Neuron (in vitro differentiated cells): Measurements from ENCODE around the gene ASCC1.

ENCODE experiments used
- H2AFZ ChIP-seq: one replicate; pipeline ENCODE4 v1.6.1; 2013; ENCODE audit warnings: low read depth, mild to moderate bottlenecking, inconsistent platforms, low read length, moderate library complexity
- H3K27me3 ChIP-seq: one replicate; pipeline ENCODE4 v1.6.1; 2013; ENCODE audit warnings: low read length; ENCODE audit not compliant: insufficient read depth
- H3K36me3 ChIP-seq: one replicate; pipeline ENCODE4 v1.6.1; 2013; ENCODE audit warnings: low read length; ENCODE audit not compliant: insufficient read depth
- H3K4me1 ChIP-seq: one replicate; pipeline ENCODE4 v1.6.1; 2013; ENCODE audit warnings: low read length; ENCODE audit not compliant: insufficient read depth
- H3K4me3 ChIP-seq: 2 replicates; pipeline ENCODE4 v1.5.1; 2013; ENCODE audit warnings: mild to moderate bottlenecking, low read length, moderate library complexity
- H3K9me3 ChIP-seq: one replicate; pipeline ENCODE4 v1.6.1; 2013; ENCODE audit warnings: low read length

The ASCC1 gene

GRCh38 chr10:72080042-72080975, 135.8 kb downstream of the ASCC1 start:
- no peak overlapping the region for H2AFZ ChIP-seq
- H3K4me3 ChIP-seq = no peak overlapping the region
- H3K4me1 ChIP-seq = peaks cover 10% of the 10 kb centered on the region
- no peaks in the 10 kb centered on the region for H3K9me3 ChIP-seq
- H3K36me3 ChIP-seq = no peaks in the 10 kb centered on the region
- H3K27me3 ChIP-seq = peaks cover 4% of the 10 kb centered on the region

- Histone ChIP-seq H2AFZ (no peak overlapping the region), H3K9me3 (no peaks in the 10 kb centered on the region), H3K36me3 (no peaks in the 10 kb centered on the region), H3K27me3 (no peaks in the 10 kb centered on the region), H3K4me3 (no peak overlapping the region), H3K4me1 (peaks cover 10% of the 10 kb centered on the region)
Observed at GRCh38 chr10:72079356-72079755, 136.7 kb downstream of the ASCC1 start.

- Histone ChIP-seq H3K4me3 (no peak overlapping the region), H2AFZ (no peak overlapping the region), H3K27me3 (peaks cover 4% of the 10 kb centered on the region), H3K4me1 (peaks cover 14% of the 10 kb centered on the region), H3K36me3 (no peaks in the 10 kb centered on the region), H3K9me3 (no peaks in the 10 kb centered on the region)
Observed at GRCh38 chr10:72077275-72077990, 138.6 kb downstream of the ASCC1 start.

- Histone ChIP-seq H2AFZ (no peak overlapping the region), H3K27me3 (peaks cover 4% of the 10 kb centered on the region), H3K36me3 (no peaks in the 10 kb centered on the region), H3K4me3 (no peak overlapping the region), H3K9me3 (peaks cover 1% of the 10 kb centered on the region), H3K4me1 (peaks cover 14% of the 10 kb centered on the region)
Observed at GRCh38 chr10:72076756-72077155, 139.3 kb downstream of the ASCC1 start.

- Histone ChIP-seq H3K4me3 (no peak overlapping the region), H2AFZ (no peak overlapping the region), H3K36me3 (no peaks in the 10 kb centered on the region), H3K27me3 (peaks cover 4% of the 10 kb centered on the region), H3K9me3 (peaks cover 5% of the 10 kb centered on the region), H3K4me1 (peaks cover 14% of the 10 kb centered on the region)
Observed at GRCh38 chr10:72075376-72076115, 140.5 kb downstream of the ASCC1 start.

GRCh38 chr10:72074574-72075375, 141.3 kb downstream of the ASCC1 start:
- no peak overlapping the region for H3K4me3 ChIP-seq
- H3K27me3 ChIP-seq = peaks cover 4% of the 10 kb centered on the region
- no peaks in the 10 kb centered on the region for H3K36me3 ChIP-seq
- peaks cover 19% of the 10 kb centered on the region for H3K4me1 ChIP-seq
- H3K9me3 ChIP-seq = peaks cover 5% of the 10 kb centered on the region
- H2AFZ ChIP-seq = no peak overlapping the region

GRCh38 chr10:72073708-72074573, 142.1 kb downstream of the ASCC1 start:
- Histone ChIP-seq H3K27me3 (peaks cover 4% of the 10 kb centered on the region), H2AFZ (no peak overlapping the region), H3K36me3 (no peaks in the 10 kb centered on the region), H3K4me3 (no peak overlapping the region), H3K9me3 (peaks cover 5% of the 10 kb centered on the region), H3K4me1 (peaks cover 16% of the 10 kb centered on the region)

GRCh38 chr10:72072639-72073038, 143.4 kb downstream of the ASCC1 start:
- no peaks in the 10 kb centered on the region for H3K36me3 ChIP-seq
- peaks cover 5% of the 10 kb centered on the region for H3K9me3 ChIP-seq
- peaks cover 4% of the 10 kb centered on the region for H3K27me3 ChIP-seq
- no peak overlapping the region for H2AFZ ChIP-seq
- H3K4me1 ChIP-seq = peaks cover 17% of the 10 kb centered on the region
- no peak overlapping the region for H3K4me3 ChIP-seq

- Histone ChIP-seq H2AFZ (no peak overlapping the region), H3K4me1 (peaks cover 17% of the 10 kb centered on the region), H3K9me3 (peaks cover 5% of the 10 kb centered on the region), H3K36me3 (no peaks in the 10 kb centered on the region), H3K4me3 (no peak overlapping the region), H3K27me3 (peaks cover 4% of the 10 kb centered on the region)
Observed at GRCh38 chr10:72072046-72072445, 144.0 kb downstream of the ASCC1 start.

- Histone ChIP-seq H3K36me3 (no peaks in the 10 kb centered on the region), H3K27me3 (peaks cover 4% of the 10 kb centered on the region), H2AFZ (no peak overlapping the region), H3K4me3 (no peak overlapping the region), H3K9me3 (peaks cover 5% of the 10 kb centered on the region), H3K4me1 (peaks cover 17% of the 10 kb centered on the region)
Observed at GRCh38 chr10:72069751-72070526, 146.1 kb downstream of the ASCC1 start.

- H2AFZ ChIP-seq = no peak overlapping the region
Observed at GRCh38 chr10:72068901-72069446, 147.1 kb downstream of the ASCC1 start.

More at GRCh38 chr10:72068901-72069446, 147.1 kb downstream of the ASCC1 start:
- Histone ChIP-seq H3K4me3 (no peak overlapping the region), H3K4me1 (peaks cover 17% of the 10 kb centered on the region), H3K9me3 (peaks cover 5% of the 10 kb centered on the region), H3K36me3 (no peaks in the 10 kb centered on the region), H3K27me3 (peaks cover 4% of the 10 kb centered on the region)
